Transverse colon (tissue), 4 donors: ENCODE data around the gene XXYLT1. TPM values are rescaled to one million over a fixed set of nuclear protein-coding genes. Genes with fewer than 3 reads are reported as not detected.
A peak's percentile ranks its signal among the peaks of the same experiment; 100 is the strongest.

Experiments
- DNase-seq: peaks from one replicate; pipeline ENCODE4 v3.0.0-alpha.2; 2019
- H3K27ac ChIP-seq, 4 donors: fragments of 200-600 bp; sonication (generic); 2 replicates each; pipeline ENCODE4 v1.5.1; 2016 to 2018; ENCODE audit warnings: inconsistent platforms in 4 of 4
- H3K27me3 ChIP-seq: fragments of 200-600 bp; sonication (generic); 2 replicates; pipeline ENCODE4 v1.5.1; 2017; ENCODE audit warnings: inconsistent platforms
- H3K36me3 ChIP-seq, 4 donors: fragments of 200-600 bp; sonication (generic); 2 replicates each; pipeline ENCODE4 v1.5.1; 2017 to 2019; ENCODE audit warnings: inconsistent platforms in 4 of 4
- H3K4me1 ChIP-seq, 4 donors: fragments of 200-600 bp; sonication (generic); 2 replicates each; pipeline ENCODE4 v1.5.1; 2017 to 2020; ENCODE audit warnings: inconsistent platforms in 4 of 4
- H3K4me3 ChIP-seq, 4 donors: fragments of 200-600 bp; sonication (generic); 1 replicate in 1 of 4; 2 replicates in 3 of 4; pipeline versions ENCODE4 v1.5.1 to v1.6.1; 2017 to 2019; ENCODE audit warnings: inconsistent platforms in 4 of 4
- H3K9me3 ChIP-seq, 2 donors: fragments of 200-600 bp; sonication (generic); 2 replicates each; pipeline ENCODE4 v1.5.1; 2017 to 2019; ENCODE audit warnings: inconsistent platforms in 2 of 2
- CTCF ChIP-seq, 5 experiments: fragments of 200-600 bp in 3 of 5; fragments of 450-650 bp in 2 of 5; sonication (generic) in 3 of 5; IDR thresholded peaks; 1 replicate in 2 of 5; 2 replicates in 3 of 5; pipeline ENCODE4 v1.5.1; 2016 to 2017; ENCODE audit warnings: antibody characterized with exemption in 5 of 5, inconsistent platforms in 3 of 5, mild to moderate bottlenecking in 2 of 5, moderate library complexity in 1 of 5
- EP300 ChIP-seq: sonication (generic); formaldehyde crosslinking; IDR thresholded peaks from one replicate; pipeline ENCODE4 v1.6.1; 2017; ENCODE audit warnings: antibody characterized with exemption, low read depth
- POLR2A ChIP-seq: fragments of 450-650 bp; IDR thresholded peaks from one replicate; pipeline ENCODE4 v1.6.1; 2016; ENCODE audit warnings: antibody characterized with exemption, mild to moderate bottlenecking, moderate library complexity
- POLR2AphosphoS5 ChIP-seq, 3 donors: sonication (generic); formaldehyde crosslinking; IDR thresholded peaks; one replicate each; pipeline ENCODE4 v1.6.1; 2016; ENCODE audit warnings: antibody characterized with exemption in 3 of 3
- WGBS, 2 donors: methylation state at CpG; one replicate each; pipeline ENCODE4 v1.1.5; 2018; ENCODE audit warnings: low coverage in 1 of 2; 5-methylcytosine and 5-hydroxymethylcytosine counted together
- in situ Hi-C, 4 donors: fragments of 200-750 bp; cut with MboI; loops; one replicate each; pipeline versions ENCODE4 v1.15.0 to v1.15.1; 2017; ENCODE audit warnings: low sequenced_read_pairs in 3 of 4, low pct_ligation_motif_present in 1 of 4, low pct_unique_long_range_greater_than_20kb in 1 of 4
- intact Hi-C: fragments of 100-400 bp; cut with DNase I; formaldehyde crosslinking; loops from one replicate; pipeline ENCODE4 v1.15.1; 2023; ENCODE audit warnings: low total_unique reads
- total RNA-seq, 4 donors: library from RNA; depleted of rRNA; stranded (reverse); fragments of >200 nt; gene quantifications; one replicate each; pipeline ENCODE4 v1.1.0, GENCODE V29; 2016

The XXYLT1 gene
- total RNA-seq, 4 donors from 2014 or later = 3.0 to 10.0 (median 5.9) TPM

GRCh38 chr3:195033531-195034091, 237.3 kb downstream of the XXYLT1 start:
- Histone ChIP-seq H3K4me1 (peaks cover 0 to 12% (median 8%) of the 10 kb centered on the region in 4 donors), H3K27me3 (no peaks in the 10 kb centered on the region), H3K4me3 (no peak overlapping the region), H3K36me3 (no peaks in the 10 kb centered on the region), H3K9me3 (no peaks in the 10 kb centered on the region), H3K27ac (peak overlapping the region in 2 of 4 donors; percentile 43 to 60)
- no peak for TF ChIP-seq EP300
- peak in 1 of 3 donors; percentile 23 for TF ChIP-seq POLR2AphosphoS5 (IDR thresholded peaks at IDR 0.05)
- TF ChIP-seq CTCF (IDR thresholded peaks at IDR 0.05) = no peak
- TF ChIP-seq POLR2A = no peak
- in situ Hi-C loops (no loop called here), intact Hi-C loops (no loop called here)
- DNase-seq = peak; percentile 67
- WGBS, 2 donors = 60 to 68% methylated on average over 1 to 12 of the region's 12 CpGs

- Histone ChIP-seq H3K9me3 (no peaks in the 10 kb centered on the region), H3K27me3 (no peaks in the 10 kb centered on the region), H3K4me3 (no peak overlapping the region), H3K4me1 (peaks cover 0 to 12% (median 8%) of the 10 kb centered on the region in 4 donors), H3K36me3 (no peaks in the 10 kb centered on the region), H3K27ac (peak overlapping the region in 2 of 4 donors; percentile 43 to 60)
- in situ Hi-C loops = no loop called here
- no peak for TF ChIP-seq POLR2AphosphoS5 (IDR thresholded peaks at IDR 0.05)
- no peak for TF ChIP-seq POLR2A
- no peak for TF ChIP-seq EP300
- no peak for TF ChIP-seq CTCF (IDR thresholded peaks at IDR 0.05)
- no peak for DNase-seq
- 80 to 100% methylated on average over 3 to 10 of the region's 10 CpGs for WGBS, 2 donors
- intact Hi-C loops = no loop called here
Measured at GRCh38 chr3:195032955-195033354, 238.0 kb downstream of the XXYLT1 start.

DNA sequence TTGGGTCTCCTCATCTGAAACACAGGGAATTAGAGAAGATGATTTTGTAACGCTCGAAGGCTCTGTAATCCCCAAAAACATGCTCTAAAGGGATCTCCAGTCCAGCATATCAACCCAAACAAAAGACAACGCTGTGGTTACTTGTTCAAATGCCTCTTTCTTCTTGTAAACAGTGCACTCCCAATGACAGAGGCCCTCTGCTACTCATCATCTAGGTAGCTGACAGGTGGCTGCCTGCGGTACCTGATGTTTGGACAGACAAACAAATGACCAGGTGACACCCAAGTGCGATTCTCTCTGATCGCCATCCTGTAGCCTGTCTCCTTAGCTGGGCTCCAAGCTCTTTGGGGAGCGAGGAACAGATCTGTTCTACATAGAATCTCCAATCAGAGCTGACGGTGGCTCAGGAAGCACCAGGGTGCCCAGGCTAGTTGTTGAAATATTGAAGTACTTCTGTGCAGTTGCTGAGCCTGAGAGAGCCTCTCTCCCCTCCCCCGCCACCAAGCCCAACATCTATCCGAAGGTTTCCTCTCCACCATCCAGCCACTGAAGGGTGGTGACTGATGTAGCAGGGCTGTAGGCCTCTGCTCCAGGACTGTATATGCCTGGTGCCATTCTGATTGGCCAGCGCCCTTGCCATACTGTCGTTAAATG, 238.7 kb downstream of the XXYLT1 start:
- Histone ChIP-seq H3K36me3 (no peaks in the 10 kb centered on the region), H3K9me3 (no peaks in the 10 kb centered on the region), H3K4me1 (peaks cover 0 to 12% (median 8%) of the 10 kb centered on the region in 4 donors), H3K27me3 (no peaks in the 10 kb centered on the region), H3K4me3 (no peak overlapping the region), H3K27ac (no peak overlapping the region)
- intact Hi-C loops (no loop called here), in situ Hi-C loops (no loop called here)
- DNase-seq = no peak
- WGBS, 2 donors = 74 to 90% methylated on average over 2 to 12 of the region's 12 CpGs
- TF ChIP-seq CTCF (IDR thresholded peaks at IDR 0.05) = no peak
- no peak for TF ChIP-seq EP300
- TF ChIP-seq POLR2A = no peak
- no peak for TF ChIP-seq POLR2AphosphoS5 (IDR thresholded peaks at IDR 0.05)

DNA sequence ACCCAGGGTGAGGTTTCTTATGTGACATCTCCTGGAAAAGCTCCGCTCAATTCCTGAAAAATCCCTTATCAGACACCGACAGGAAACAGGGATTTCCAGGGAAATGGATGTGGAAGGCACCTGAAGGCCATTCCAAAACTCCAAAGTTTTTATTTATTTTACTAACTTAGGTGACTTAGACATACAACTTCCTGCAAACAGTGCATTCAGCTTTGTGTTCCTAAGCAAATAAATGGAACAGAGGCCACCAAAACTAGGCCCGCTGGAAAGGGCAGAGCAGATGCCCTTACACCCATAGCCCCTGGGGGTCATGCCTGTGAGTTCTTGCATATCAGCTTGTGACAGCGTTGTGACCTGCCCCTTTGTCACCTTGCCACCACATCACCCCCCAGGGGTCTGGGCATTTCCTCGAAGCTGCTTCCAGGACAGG, 239.4 kb downstream of the XXYLT1 start:
- H3K36me3 ChIP-seq = no peaks in the 10 kb centered on the region
- H3K27ac ChIP-seq = no peak overlapping the region
- no peaks in the 10 kb centered on the region for H3K27me3 ChIP-seq
- in situ Hi-C loops (no loop called here), intact Hi-C loops (no loop called here)
- DNase-seq = no peak
- TF ChIP-seq CTCF (IDR thresholded peaks at IDR 0.05) = no peak
- no peak for TF ChIP-seq POLR2AphosphoS5 (IDR thresholded peaks at IDR 0.05)
- TF ChIP-seq EP300 = no peak
- TF ChIP-seq POLR2A = no peak
- H3K4me1 ChIP-seq = peaks cover 0 to 12% (median 8%) of the 10 kb centered on the region in 4 donors
- WGBS, 2 donors = 50 to 69% methylated on average over 1 to 5 of the region's 5 CpGs
- H3K9me3 ChIP-seq = no peaks in the 10 kb centered on the region
- H3K4me3 ChIP-seq = no peak overlapping the region
